Vagina (tissue), 2 donors: ENCODE results near the gene JMJD7. TPM values are rescaled to one million over a fixed set of nuclear protein-coding genes. Genes with fewer than 3 reads are reported as not detected.

Experiments used
- DNase-seq, 2 donors: peaks; one replicate each; pipeline ENCODE4 v3.0.0-alpha.2; 2017; ENCODE audit errors: extremely low spot score in 2 of 2
- H3K27ac ChIP-seq: fragments of 200-600 bp; sonication (generic); one replicate; pipeline ENCODE4 v1.5.1; 2019
- H3K27me3 ChIP-seq: fragments of 200-600 bp; sonication (generic); one replicate; pipeline ENCODE4 v1.5.1; 2019
- H3K36me3 ChIP-seq, 2 donors: fragments of 200-600 bp; sonication (generic); one replicate each; pipeline ENCODE4 v1.5.1; 2017 to 2019
- H3K4me1 ChIP-seq: fragments of 200-600 bp; sonication (generic); one replicate; pipeline ENCODE4 v1.5.1; 2019
- H3K4me3 ChIP-seq, 2 donors: fragments of 200-600 bp; sonication (generic); 1 replicate in 1 of 2; 2 replicates in 1 of 2; pipeline ENCODE4 v1.5.1; 2016 to 2019
- H3K9me3 ChIP-seq: fragments of 200-600 bp; sonication (generic); one replicate; pipeline ENCODE4 v1.5.1; 2019
- CTCF ChIP-seq, 3 experiments: fragments of 450-650 bp in 2 of 3; fragments of 200-600 bp in 1 of 3; sonication (generic) in 1 of 3; IDR thresholded peaks; one replicate each; pipeline ENCODE4 v1.5.1; 2017 to 2019; ENCODE audit warnings: antibody characterized with exemption in 3 of 3, mild to moderate bottlenecking in 2 of 3, moderate library complexity in 2 of 3
- POLR2A ChIP-seq, 2 donors: fragments of 450-650 bp; IDR thresholded peaks; one replicate each; pipeline ENCODE4 v1.6.1; 2017; ENCODE audit warnings: antibody characterized with exemption in 2 of 2, mild to moderate bottlenecking in 2 of 2, moderate library complexity in 2 of 2
- POLR2AphosphoS5 ChIP-seq, 2 donors: sonication (generic); formaldehyde crosslinking; IDR thresholded peaks; one replicate each; pipeline ENCODE4 v1.9.0; 2017; ENCODE audit warnings: antibody characterized with exemption in 2 of 2, mild to moderate bottlenecking in 2 of 2, low read depth in 1 of 2; ENCODE audit not compliant: insufficient read depth in 1 of 2
- intact Hi-C: fragments of 100-400 bp; cut with DNase I; formaldehyde crosslinking; loops from one replicate; pipeline ENCODE4 v1.15.1; 2023
- total RNA-seq: library from RNA; depleted of rRNA; stranded (reverse); fragments of >200 nt; gene quantifications from one replicate; pipeline ENCODE4 v1.2.3, GENCODE V29; 2016

Gene JMJD7
- total RNA-seq: 26.3 TPM

DNA sequence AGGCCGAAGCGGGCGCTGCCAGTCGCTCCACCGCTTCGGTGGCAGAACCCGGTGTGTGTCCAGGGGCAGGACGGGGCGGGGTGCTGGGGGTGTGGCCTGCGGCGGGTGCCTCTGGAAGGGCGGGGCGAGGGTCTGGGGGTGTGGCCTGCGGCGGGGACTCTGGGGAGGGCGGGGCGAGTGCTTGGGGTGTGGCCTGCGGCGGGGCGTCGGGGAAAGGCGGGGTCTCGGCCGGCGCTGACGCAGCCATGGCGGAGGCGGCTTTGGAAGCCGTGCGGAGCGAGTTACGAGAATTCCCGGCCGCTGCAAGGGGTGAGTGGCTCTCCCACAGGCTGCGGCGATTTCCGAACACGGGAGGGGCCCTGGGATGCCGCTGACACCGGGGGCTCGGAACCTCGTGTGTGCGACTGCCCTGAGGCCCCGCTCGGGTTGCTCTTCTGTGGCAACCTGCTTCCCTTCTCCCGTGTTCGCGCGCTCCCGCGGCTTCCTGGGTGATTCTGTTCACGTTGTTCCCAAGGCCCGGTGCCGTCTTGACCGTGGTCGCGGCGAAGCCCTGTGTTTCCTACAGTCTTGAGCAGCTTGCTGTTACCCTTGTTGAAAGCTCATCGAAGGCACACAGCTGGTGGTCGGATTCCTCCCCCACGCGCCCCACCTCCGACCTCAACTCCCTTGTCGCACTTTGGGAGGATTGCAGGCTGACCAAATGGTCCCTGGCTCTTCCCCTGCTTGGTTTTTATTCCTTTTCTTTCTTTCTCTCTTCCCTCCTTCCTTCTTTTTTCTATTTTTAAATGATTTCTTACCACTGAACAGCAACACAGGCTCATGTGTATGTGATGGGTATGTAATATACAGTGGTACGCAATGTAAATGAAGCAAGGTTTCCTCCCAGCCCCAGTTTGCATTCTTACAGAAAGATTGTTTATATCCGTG is at the start of gene JMJD7:
Gene JMJD7 (plus strand): TSS at position 213 of the 927 bp plus-strand sequence. CDS start 33 bp downstream, at position 246.
- peak; percentile 96 to 98 for DNase-seq
- Histone ChIP-seq H3K36me3 (peaks cover 0 to 17% of the 10 kb centered on the region in 2 donors), H3K9me3 (no peaks in the 10 kb centered on the region), H3K27me3 (no peaks in the 10 kb centered on the region), H3K4me1 (peaks cover 56% of the 10 kb centered on the region), H3K27ac (peak within 1 kb of the TSS; percentile 90), H3K4me3 (peak within 1 kb of the TSS; percentile 77 to 88)
- intact Hi-C loops: no loop called here
- TF ChIP-seq CTCF (IDR thresholded peaks at IDR 0.05) (no peak), POLR2AphosphoS5 (IDR thresholded peaks at IDR 0.05; ENCODE audit: insufficient read depth in 1 of 2, low read depth in 1 of 2) (peak in 1 of 2 donors; percentile 94), POLR2A (IDR thresholded peaks at IDR 0.05) (peak in 1 of 2 donors; percentile 80)

- no peak for TF ChIP-seq POLR2A (IDR thresholded peaks at IDR 0.05)
- TF ChIP-seq CTCF (IDR thresholded peaks at IDR 0.05): no peak
- no peak for TF ChIP-seq POLR2AphosphoS5 (IDR thresholded peaks at IDR 0.05; ENCODE audit: insufficient read depth in 1 of 2, low read depth in 1 of 2)
- H3K36me3 ChIP-seq: no peaks in the 10 kb centered on the region
- H3K9me3 ChIP-seq: no peaks in the 10 kb centered on the region
- no peak for DNase-seq
- intact Hi-C loops: no loop called here
- H3K27me3 ChIP-seq: no peaks in the 10 kb centered on the region
- peaks cover 74% of the 10 kb centered on the region for H3K4me1 ChIP-seq
- H3K4me3 ChIP-seq: no peak overlapping the region
- H3K27ac ChIP-seq: no peak overlapping the region
These were observed 49.4 kb upstream of the JMJD7 start for GRCh38 chr15:41778521-41778920.

- H3K27ac ChIP-seq: peak overlapping the region; percentile 5
- no peaks in the 10 kb centered on the region for H3K36me3 ChIP-seq
- no peak overlapping the region for H3K4me3 ChIP-seq
- DNase-seq: no peak
- H3K9me3 ChIP-seq: no peaks in the 10 kb centered on the region
- intact Hi-C loops: no loop called here
- TF ChIP-seq CTCF (IDR thresholded peaks at IDR 0.05) (no peak), POLR2AphosphoS5 (IDR thresholded peaks at IDR 0.05; ENCODE audit: insufficient read depth in 1 of 2, low read depth in 1 of 2) (no peak), POLR2A (IDR thresholded peaks at IDR 0.05) (no peak)
- no peaks in the 10 kb centered on the region for H3K27me3 ChIP-seq
- peaks cover 71% of the 10 kb centered on the region for H3K4me1 ChIP-seq
These were observed 48.2 kb upstream of the JMJD7 start for GRCh38 chr15:41779662-41780157.

DNA sequence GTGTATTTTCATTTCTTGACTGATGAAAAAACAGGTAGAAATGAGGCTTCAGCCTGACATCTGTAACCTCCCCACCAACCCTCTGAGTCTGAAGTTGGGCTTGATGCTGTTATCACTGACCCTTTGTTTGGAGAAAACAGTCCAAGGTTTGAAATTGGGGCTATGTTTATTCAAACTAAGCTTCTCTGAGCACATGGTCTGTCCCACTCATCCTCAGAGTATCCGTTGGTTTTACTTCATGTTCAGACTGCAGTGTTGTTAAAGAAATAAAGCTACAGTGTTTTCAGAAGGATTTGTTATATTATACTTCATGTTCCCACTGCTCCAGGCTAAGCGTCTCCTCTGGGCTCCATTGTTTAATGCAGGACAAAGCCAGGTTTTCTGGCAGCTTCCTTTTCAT is 47.6 kb upstream of the JMJD7 start:
- H3K27ac ChIP-seq: peak overlapping the region; percentile 28
- no peaks in the 10 kb centered on the region for H3K9me3 ChIP-seq
- no peak overlapping the region for H3K4me3 ChIP-seq
- no peaks in the 10 kb centered on the region for H3K27me3 ChIP-seq
- intact Hi-C loops: no loop called here
- no peak for TF ChIP-seq POLR2AphosphoS5 (IDR thresholded peaks at IDR 0.05; ENCODE audit: insufficient read depth in 1 of 2, low read depth in 1 of 2)
- TF ChIP-seq CTCF (IDR thresholded peaks at IDR 0.05): no peak
- no peak for TF ChIP-seq POLR2A (IDR thresholded peaks at IDR 0.05)
- peaks cover 68% of the 10 kb centered on the region for H3K4me1 ChIP-seq
- no peak for DNase-seq
- no peaks in the 10 kb centered on the region for H3K36me3 ChIP-seq

DNA sequence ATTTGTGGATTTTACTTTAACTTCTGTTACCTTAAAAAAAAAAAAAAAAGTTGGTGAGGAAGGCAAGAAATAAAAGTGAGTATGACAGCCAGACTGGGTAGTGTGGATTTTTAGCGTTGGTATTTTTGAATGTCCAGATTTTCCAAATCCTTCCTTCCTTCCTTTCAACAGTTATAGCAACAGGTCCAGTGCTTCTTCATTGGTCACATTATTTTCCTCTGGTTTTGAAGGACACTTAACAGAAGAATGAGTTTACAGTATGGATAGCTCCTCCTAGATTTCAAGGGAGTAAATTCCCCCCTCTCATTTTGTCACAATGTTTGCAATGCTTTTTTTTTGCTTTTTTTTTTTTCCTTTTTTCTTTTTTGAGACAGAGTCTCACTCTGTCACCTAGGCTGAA is 47.2 kb upstream of the JMJD7 start:
- Histone ChIP-seq H3K36me3 (no peaks in the 10 kb centered on the region), H3K4me3 (no peak overlapping the region), H3K9me3 (no peaks in the 10 kb centered on the region), H3K27me3 (no peaks in the 10 kb centered on the region), H3K4me1 (peaks cover 63% of the 10 kb centered on the region), H3K27ac (no peak overlapping the region)
- TF ChIP-seq POLR2AphosphoS5 (IDR thresholded peaks at IDR 0.05; ENCODE audit: insufficient read depth in 1 of 2, low read depth in 1 of 2) (no peak), CTCF (IDR thresholded peaks at IDR 0.05) (no peak), POLR2A (IDR thresholded peaks at IDR 0.05) (no peak)
- DNase-seq: no peak
- intact Hi-C loops: no loop called here
